AG04450 (cell line): ENCODE measurements around the gene DGUOK. TPM values are rescaled to one million over a fixed set of nuclear protein-coding genes. Genes with fewer than 3 reads are reported as not detected.

Experiments
- CTCF ChIA-PET: fragments of 300-600, 350-600 bp; formaldehyde crosslinking; extraction: SDS; loops from one replicate; lab custom pipeline; 2022; ENCODE audit warnings: antibody characterized with exemption, inconsistent platforms; lab: Charles Lee
- POLR2A ChIA-PET: fragments of 350-600 bp; formaldehyde crosslinking; extraction: SDS; loops from one replicate; lab custom pipeline; 2021; ENCODE audit warnings: antibody characterized with exemption, inconsistent platforms; lab: Yijun Ruan, JAX
- DNase-seq: peaks from one replicate; pipeline ENCODE4 v3.0.0-alpha.2; 2011; ENCODE audit warnings: low read depth, low spot score
- H3K27ac ChIP-seq: one replicate; pipeline ENCODE4 v1.5.1; 2012; ENCODE audit warnings: low read depth, low read length, control low read depth
- H3K27me3 ChIP-seq: one replicate; pipeline ENCODE4 v1.6.0; 2012; ENCODE audit warnings: low read length; ENCODE audit not compliant: control insufficient read depth, insufficient read depth
- H3K4me3 ChIP-seq: 2 replicates; pipeline ENCODE4 v1.5.1; 2011; ENCODE audit warnings: mild to moderate bottlenecking, low read depth, low read length, control low read depth
- H3K9me3 ChIP-seq: 2 replicates; pipeline ENCODE4 v1.5.1; 2012; ENCODE audit warnings: low read length; ENCODE audit not compliant: control insufficient read depth, insufficient read depth
- CTCF ChIP-seq: IDR thresholded peaks from 2 replicates; pipeline ENCODE4 v1.5.1; 2011; ENCODE audit warnings: low read depth, low read length, control low read depth, inconsistent platforms
- polyA plus RNA-seq: library from polyadenylated mRNA; depleted of rRNA; stranded (reverse); fragments of >200 nt; gene quantifications from 2 replicates; pipeline ENCODE4 v1.2.3, GENCODE V29; 2011

Gene DGUOK
- polyA plus RNA-seq, 1 experiment: 101 TPM

DNA sequence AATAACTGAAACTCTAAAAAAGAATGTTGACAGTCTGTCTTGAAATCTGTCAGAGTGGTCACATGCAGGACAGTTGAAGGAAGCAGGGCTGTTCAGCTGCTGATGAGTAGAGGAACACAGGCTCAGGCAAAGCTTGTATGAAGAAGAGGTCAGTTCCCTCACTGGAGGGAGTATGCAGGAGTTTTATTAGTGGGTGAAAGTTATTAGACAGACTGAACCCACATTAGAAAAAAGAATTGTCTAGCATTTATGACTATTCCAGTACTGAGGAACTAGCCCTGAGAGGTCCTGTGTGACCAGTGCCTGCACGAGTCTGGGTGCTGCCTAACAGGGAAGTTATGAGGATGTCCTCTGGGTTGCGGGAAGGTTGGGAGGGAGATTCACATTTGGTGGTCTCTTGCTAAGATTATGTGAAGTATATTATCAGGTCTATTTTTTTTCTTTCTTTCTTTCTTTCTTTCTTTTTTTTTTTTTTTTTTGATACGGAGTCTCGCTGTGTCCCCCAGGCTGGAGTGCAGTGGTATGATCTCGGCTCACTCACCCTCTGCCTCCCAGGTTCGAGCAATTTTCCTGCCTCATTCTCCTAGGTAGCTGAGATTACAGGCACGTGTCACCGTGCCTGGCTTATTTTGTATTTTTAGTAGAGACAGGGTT is 67.6 kb downstream of the DGUOK start:
- H3K9me3 ChIP-seq: no peaks in the 10 kb centered on the region
- no peak for TF ChIP-seq CTCF
- CTCF ChIA-PET: interaction anchor here (0.7 to 1.5 kb wide), 2 partner anchors 153 to 693 kb away, joined by 3 read pairs; partner anchors contain the start of gene BOLA3
- no peaks in the 10 kb centered on the region for H3K27me3 ChIP-seq
- DNase-seq: no peak
- H3K27ac ChIP-seq: no peak overlapping the region
- POLR2A ChIA-PET: no interaction called here
- H3K4me3 ChIP-seq: no peak overlapping the region

DNA sequence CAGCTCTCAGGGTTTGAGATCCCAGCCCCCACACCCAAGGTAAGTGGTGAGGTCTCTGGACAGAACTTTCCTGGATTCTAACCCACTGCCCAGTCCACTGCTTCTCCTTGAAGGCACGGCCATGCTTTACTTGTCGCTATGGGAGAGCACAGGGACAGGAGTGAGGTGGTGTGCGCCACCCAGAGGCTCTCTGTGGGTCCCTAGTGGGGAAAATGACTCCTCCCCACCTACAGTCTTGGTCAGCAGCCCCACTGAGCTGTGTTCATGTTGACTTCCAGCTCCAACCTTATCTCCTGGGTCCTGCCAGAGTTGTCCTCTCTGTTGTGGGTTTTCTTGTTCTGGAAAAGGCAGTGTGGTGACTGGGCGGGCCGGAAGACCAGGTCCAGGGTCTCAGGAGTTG is 69.1 kb downstream of the DGUOK start:
- TF ChIP-seq CTCF: no peak
- POLR2A ChIA-PET: no interaction called here
- CTCF ChIA-PET: interaction anchor here (1.6 kb wide), 1 partner anchor 9 kb away, joined by 5 read pairs; no protein-coding TSS in a partner anchor

GRCh38 chr2:73997813-73998212 is 71.1 kb downstream of the DGUOK start:
- Histone ChIP-seq H3K27me3 (no peaks in the 10 kb centered on the region), H3K4me3 (no peak overlapping the region), H3K9me3 (no peaks in the 10 kb centered on the region), H3K27ac (no peak overlapping the region)
- POLR2A ChIA-PET: no interaction called here
- DNase-seq: no peak
- CTCF ChIA-PET: no interaction called here
- TF ChIP-seq CTCF: no peak

More for the DNA sequence above, 69.1 kb downstream of the DGUOK start:
- H3K4me3 ChIP-seq: no peak overlapping the region
- no peak for DNase-seq
- no peaks in the 10 kb centered on the region for H3K27me3 ChIP-seq
- no peaks in the 10 kb centered on the region for H3K9me3 ChIP-seq
- H3K27ac ChIP-seq: no peak overlapping the region

DNA sequence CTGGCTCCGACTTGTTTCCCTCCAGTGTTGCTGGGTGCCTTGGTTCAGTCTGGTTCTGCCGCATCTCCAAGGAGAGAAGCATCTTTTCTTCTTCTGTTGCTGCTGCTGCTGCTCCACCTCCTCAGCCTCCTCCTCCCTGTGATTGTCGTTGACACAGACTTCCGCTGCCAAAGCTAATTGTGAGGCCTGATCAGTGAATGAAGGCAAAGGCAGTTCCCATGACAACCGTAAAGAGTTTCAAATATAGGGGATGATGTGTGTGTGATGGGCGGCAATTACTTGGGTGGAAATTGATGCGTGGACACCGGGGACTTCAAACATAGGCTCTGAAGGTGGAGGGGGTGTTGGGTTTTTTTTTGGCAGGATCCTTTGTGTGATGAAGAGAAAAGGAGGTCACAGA is 71.8 kb downstream of the DGUOK start:
- no peak overlapping the region for H3K4me3 ChIP-seq
- no peak for DNase-seq
- CTCF ChIA-PET: no interaction called here
- H3K9me3 ChIP-seq: no peaks in the 10 kb centered on the region
- no peak overlapping the region for H3K27ac ChIP-seq
- H3K27me3 ChIP-seq: no peaks in the 10 kb centered on the region
- POLR2A ChIA-PET: no interaction called here
- TF ChIP-seq CTCF: no peak

GRCh38 chr2:73998933-73999332 is 72.3 kb downstream of the DGUOK start:
- Histone ChIP-seq H3K27ac (no peak overlapping the region), H3K27me3 (no peaks in the 10 kb centered on the region), H3K4me3 (no peak overlapping the region), H3K9me3 (no peaks in the 10 kb centered on the region)
- DNase-seq: no peak
- TF ChIP-seq CTCF: no peak
- ChIA-PET POLR2A (no interaction called here), CTCF (no interaction called here)
